ENCODE measurements around the gene MT1X.
A peak's percentile ranks its signal among the peaks of the same experiment; 100 is the strongest.

Gene MT1X

GRCh38 chr16:56667581-56668571 is 14.4 kb upstream of the MT1X start, which contains the start of gene MT1G:
TSS of gene MT1G (minus strand) at chr16:56668065. CDS start at chr16:56667993, 72 bp downstream.
- no peak within 1 kb of the TSS for H3K4me3 ChIP-seq (ENCODE audit: low read depth in 1 of 2, low read length in 2 of 2)
- H3K27me3 ChIP-seq (ENCODE audit: insufficient read depth, low read length, poor library complexity) = peaks cover 52% of the 10 kb centered on the region
- DNase-seq (peak; percentile 38), ATAC-seq (ENCODE audit: insufficient read depth, low read depth) (peak; percentile 82)
- 0 out of 2 replicates have a peak, but pooled peaks cover under 1% of the 10 kb centered on the region for H3K4me1 ChIP-seq (ENCODE audit: insufficient read depth, low read length)
- H3K79me2 ChIP-seq (ENCODE audit: insufficient read depth, low read length) = no peaks in the 10 kb centered on the region
- H3K36me3 ChIP-seq (ENCODE audit: insufficient read depth, low read length) = no peaks in the 10 kb centered on the region
- H2AFZ ChIP-seq (ENCODE audit: low read depth, low read length) = no peak within 1 kb of the TSS
- no peaks in the 10 kb centered on the region for H4K20me1 ChIP-seq (ENCODE audit: insufficient read depth, low read length)
- TF ChIP-seq EZH2 (IDR thresholded peaks at IDR 0.05; ENCODE audit: borderline replicate concordance, low read depth, low read length, severe bottlenecking) = no peak
- TF ChIP-seq CTCF (IDR thresholded peaks at IDR 0.05; ENCODE audit: borderline replicate concordance, extremely low read depth, low read length, poor library complexity, severe bottlenecking) = no peak
- no peak within 1 kb of the TSS for H3K4me2 ChIP-seq (ENCODE audit: insufficient read depth, low read length)
- no peaks in the 10 kb centered on the region for H3K9me3 ChIP-seq (ENCODE audit: insufficient read depth, low read length, severe bottlenecking)
- no peak within 1 kb of the TSS for H3K9ac ChIP-seq (ENCODE audit: low read depth, low read length)
- no peak within 1 kb of the TSS for H3K27ac ChIP-seq (ENCODE audit: low read length)

GRCh38 chr16:56669005-56669839 is 13.0 kb upstream of the MT1X start, which contains the start of gene MT1H:
TSS of gene MT1H (plus strand) at chr16:56669814. CDS start at chr16:56669885, 71 bp downstream.
- no peaks in the 10 kb centered on the region for H3K36me3 ChIP-seq (ENCODE audit: insufficient read depth, low read length)
- H3K79me2 ChIP-seq (ENCODE audit: insufficient read depth, low read length) = no peaks in the 10 kb centered on the region
- no peaks in the 10 kb centered on the region for H4K20me1 ChIP-seq (ENCODE audit: insufficient read depth, low read length)
- no peak within 1 kb of the TSS for H3K4me2 ChIP-seq (ENCODE audit: insufficient read depth, low read length)
- TF ChIP-seq CTCF (IDR thresholded peaks at IDR 0.05; ENCODE audit: borderline replicate concordance, extremely low read depth, low read length, poor library complexity, severe bottlenecking) (no peak), EZH2 (IDR thresholded peaks at IDR 0.05; ENCODE audit: borderline replicate concordance, low read depth, low read length, severe bottlenecking) (no peak)
- no peaks in the 10 kb centered on the region for H3K4me1 ChIP-seq (ENCODE audit: insufficient read depth, low read length)
- peaks cover 44% of the 10 kb centered on the region for H3K27me3 ChIP-seq (ENCODE audit: insufficient read depth, low read length, poor library complexity)
- DNase-seq (no peak), ATAC-seq (ENCODE audit: insufficient read depth, low read depth) (no peak)
- H3K4me3 ChIP-seq (ENCODE audit: low read depth in 1 of 2, low read length in 2 of 2) = no peak within 1 kb of the TSS
- H3K9me3 ChIP-seq (ENCODE audit: insufficient read depth, low read length, severe bottlenecking) = no peaks in the 10 kb centered on the region
- no peak within 1 kb of the TSS for H3K27ac ChIP-seq (ENCODE audit: low read length)
- no peak within 1 kb of the TSS for H2AFZ ChIP-seq (ENCODE audit: low read depth, low read length)
- H3K9ac ChIP-seq (ENCODE audit: low read depth, low read length) = no peak within 1 kb of the TSS

- no peak for ATAC-seq (ENCODE audit: insufficient read depth, low read depth)
- H3K27me3 ChIP-seq (ENCODE audit: insufficient read depth, low read length, poor library complexity) = peaks cover 40% of the 10 kb centered on the region
- H3K4me3 ChIP-seq (ENCODE audit: low read depth in 1 of 2, low read length in 2 of 2) = no peak overlapping the region
- H3K9ac ChIP-seq (ENCODE audit: low read depth, low read length) = no peak overlapping the region
- H4K20me1 ChIP-seq (ENCODE audit: insufficient read depth, low read length) = no peaks in the 10 kb centered on the region
- H2AFZ ChIP-seq (ENCODE audit: low read depth, low read length) = no peak overlapping the region
- H3K9me3 ChIP-seq (ENCODE audit: insufficient read depth, low read length, severe bottlenecking) = no peaks in the 10 kb centered on the region
- no peaks in the 10 kb centered on the region for H3K4me1 ChIP-seq (ENCODE audit: insufficient read depth, low read length)
- H3K27ac ChIP-seq (ENCODE audit: low read length) = no peak overlapping the region
- no peak for DNase-seq
- no peaks in the 10 kb centered on the region for H3K36me3 ChIP-seq (ENCODE audit: insufficient read depth, low read length)
- no peaks in the 10 kb centered on the region for H3K79me2 ChIP-seq (ENCODE audit: insufficient read depth, low read length)
- H3K4me2 ChIP-seq (ENCODE audit: insufficient read depth, low read length) = no peak overlapping the region
- TF ChIP-seq EZH2 (IDR thresholded peaks at IDR 0.05; ENCODE audit: borderline replicate concordance, low read depth, low read length, severe bottlenecking) (no peak), CTCF (IDR thresholded peaks at IDR 0.05; ENCODE audit: borderline replicate concordance, extremely low read depth, low read length, poor library complexity, severe bottlenecking) (no peak)
Measured at GRCh38 chr16:56669840-56670619, 12.2 kb upstream of the MT1X start.
